H9 (cell line): ENCODE results near the gene SLC36A4. TPM values are rescaled to one million over a fixed set of nuclear protein-coding genes. Genes with fewer than 3 reads are reported as not detected.

Experiments
- DNase-seq: peaks from one replicate; pipeline ENCODE4 v3.0.0-alpha.2; 2017
- H2AFZ ChIP-seq: one replicate; pipeline ENCODE4 v1.6.1; 2013; ENCODE audit warnings: mild to moderate bottlenecking, low read length, control low read depth, moderate library complexity
- H2AK5ac ChIP-seq: 2 replicates; pipeline ENCODE4 v1.6.1; 2013; ENCODE audit warnings: low read length, control low read depth, mixed read lengths; ENCODE audit not compliant: insufficient read length
- H2BK120ac ChIP-seq: one replicate; pipeline ENCODE4 v1.6.1; 2013; ENCODE audit warnings: low read depth, mild to moderate bottlenecking, low read length, control low read depth, inconsistent platforms; ENCODE audit not compliant: poor library complexity, severe bottlenecking
- H2BK12ac ChIP-seq: 2 replicates; pipeline ENCODE4 v1.6.1; 2013; ENCODE audit warnings: low read length, control low read depth, mixed read lengths, low read depth; ENCODE audit not compliant: insufficient read length
- H2BK15ac ChIP-seq: 2 replicates; pipeline ENCODE4 v1.6.1; 2013; ENCODE audit warnings: low read depth, low read length, control low read depth
- H2BK20ac ChIP-seq: one replicate; pipeline ENCODE4 v1.6.1; 2013; ENCODE audit warnings: low read depth, mild to moderate bottlenecking, low read length, control low read depth, inconsistent platforms; ENCODE audit not compliant: poor library complexity, severe bottlenecking
- H2BK5ac ChIP-seq: 2 replicates; pipeline ENCODE4 v1.6.1; 2013; ENCODE audit warnings: low read length, control low read depth, mixed read lengths; ENCODE audit not compliant: insufficient read length
- H3K14ac ChIP-seq: 2 replicates; pipeline ENCODE4 v1.6.1; 2013; ENCODE audit warnings: low read length, control low read depth; ENCODE audit not compliant: insufficient read depth
- H3K18ac ChIP-seq: 2 replicates; pipeline ENCODE4 v1.6.1; 2013; ENCODE audit warnings: low read depth, mild to moderate bottlenecking, mixed read lengths, low read length, control low read depth; ENCODE audit not compliant: insufficient read length
- H3K23ac ChIP-seq: 2 replicates; pipeline ENCODE4 v1.6.1; 2013; ENCODE audit warnings: low read length, control low read depth, mixed read lengths, low read depth; ENCODE audit not compliant: insufficient read length
- H3K23me2 ChIP-seq: 2 replicates; pipeline ENCODE4 v1.6.1; 2013; ENCODE audit warnings: low read depth, mild to moderate bottlenecking, mixed read lengths, low read length, control low read depth; ENCODE audit not compliant: insufficient read length, poor library complexity, severe bottlenecking
- H3K27ac ChIP-seq: 2 replicates; pipeline ENCODE4 v1.5.1; 2013; ENCODE audit warnings: low read length, control low read depth, mixed read lengths, low read depth; ENCODE audit not compliant: insufficient read length
- H3K27me3 ChIP-seq: 2 replicates; pipeline ENCODE4 v1.6.1; 2013; ENCODE audit warnings: low read length, control low read depth, inconsistent platforms; ENCODE audit not compliant: insufficient read depth
- H3K4ac ChIP-seq: 2 replicates; pipeline ENCODE4 v1.6.1; 2013; ENCODE audit warnings: low read depth, mild to moderate bottlenecking, control low read depth, inconsistent platforms, low read length, moderate library complexity
- H3K4me1 ChIP-seq: 2 replicates; pipeline ENCODE4 v1.6.1; 2013; ENCODE audit warnings: low read length, control low read depth, inconsistent platforms; ENCODE audit not compliant: insufficient read depth
- H3K4me2 ChIP-seq: 2 replicates; pipeline ENCODE4 v1.6.1; 2013; ENCODE audit warnings: low read length, control low read depth, mixed read lengths; ENCODE audit not compliant: insufficient read length, insufficient read depth
- H3K56ac ChIP-seq: 2 replicates; pipeline ENCODE4 v1.6.1; 2013; ENCODE audit warnings: low read depth, mild to moderate bottlenecking, mixed read lengths, low read length, control low read depth; ENCODE audit not compliant: insufficient read length
- H3K79me1 ChIP-seq: 2 replicates; pipeline ENCODE4 v1.6.1; 2013; ENCODE audit warnings: low read depth, mild to moderate bottlenecking, moderate library complexity, low read length, control low read depth, inconsistent platforms; ENCODE audit not compliant: insufficient read depth, poor library complexity, severe bottlenecking
- H3K79me2 ChIP-seq: 2 replicates; pipeline ENCODE4 v1.6.1; 2013; ENCODE audit warnings: low read length, control low read depth, inconsistent platforms; ENCODE audit not compliant: insufficient read depth
- H3K9ac ChIP-seq: 2 replicates; pipeline ENCODE4 v1.6.1; 2013; ENCODE audit warnings: low read length, control low read depth, mixed read lengths; ENCODE audit not compliant: insufficient read length; ENCODE audit errors: extremely low read depth
- H3K9me3 ChIP-seq: one replicate; pipeline ENCODE4 v1.6.1; 2013; ENCODE audit warnings: low read depth, low read length, inconsistent platforms; ENCODE audit not compliant: control insufficient read depth
- H3T11ph ChIP-seq: one replicate; pipeline ENCODE4 v1.6.1; 2013; ENCODE audit warnings: mild to moderate bottlenecking, low read length, control low read depth, inconsistent platforms
- H4K20me1 ChIP-seq: one replicate; pipeline ENCODE4 v1.6.1; 2013; ENCODE audit not compliant: control insufficient read depth, insufficient read length, insufficient read depth
- H4K5ac ChIP-seq: 2 replicates; pipeline ENCODE4 v1.6.1; 2013; ENCODE audit warnings: low read depth, mild to moderate bottlenecking, mixed read lengths, low read length, control low read depth; ENCODE audit not compliant: insufficient read length
- H4K8ac ChIP-seq: replicated peaks from 2 replicates; pipeline ENCODE4 v1.6.1; 2013; ENCODE audit warnings: low read length, control low read depth, mixed read lengths, low read depth; ENCODE audit not compliant: insufficient read length
- H4K91ac ChIP-seq: 2 replicates; pipeline ENCODE4 v1.6.1; 2013; ENCODE audit warnings: low read depth, mild to moderate bottlenecking, moderate library complexity, mixed read lengths, low read length, control low read depth; ENCODE audit not compliant: insufficient read length
- H3K27ac Mint-ChIP-seq, 3 experiments: 2 replicates in 2 of 3; 3 replicates in 1 of 3; pipeline ENCODE4 v1.8.0; 2020 to 2021; ENCODE audit warnings: mixed read lengths in 3 of 3, mild to moderate bottlenecking in 1 of 3, moderate library complexity in 1 of 3
- H3K27me3 Mint-ChIP-seq: 2 replicates; pipeline ENCODE4 v1.8.0; 2021; ENCODE audit warnings: low read depth, mild to moderate bottlenecking, moderate library complexity, mixed read lengths
- H3K36me3 Mint-ChIP-seq, 3 experiments: 2 replicates in 2 of 3; 3 replicates in 1 of 3; pipeline ENCODE4 v1.8.0; 2020 to 2021; ENCODE audit warnings: low read depth in 3 of 3, mixed read lengths in 3 of 3; ENCODE audit not compliant: insufficient read depth in 1 of 3
- H3K4me1 Mint-ChIP-seq, 2 experiments: 2 replicates each; pipeline ENCODE4 v1.8.0; 2020; ENCODE audit warnings: mixed read lengths in 2 of 2
- H3K4me3 Mint-ChIP-seq, 2 experiments: 2 replicates in 1 of 2; 3 replicates in 1 of 2; pipeline ENCODE4 v1.8.0; 2020 to 2021; ENCODE audit warnings: mild to moderate bottlenecking in 2 of 2, mixed read lengths in 2 of 2, moderate library complexity in 1 of 2
- H3K9me3 Mint-ChIP-seq, 2 experiments: 2 replicates in 1 of 2; 3 replicates in 1 of 2; pipeline ENCODE4 v1.8.0; 2020; ENCODE audit warnings: mild to moderate bottlenecking in 2 of 2, mixed read lengths in 2 of 2, moderate library complexity in 1 of 2
- WGBS: extraction: QIAGEN DNeasy Blood & Tissue Kit; methylation state at CpG from one replicate; pipeline ENCODE4 v1.1.7; 2013; ENCODE audit warnings: missing lambda C conversion rate, low lambda C conversion rate, mixed read lengths; ENCODE audit not compliant: insufficient read length; ENCODE audit errors: extremely low coverage; 5-methylcytosine and 5-hydroxymethylcytosine counted together
- total RNA-seq: library from RNA; stranded (reverse); gene quantifications from 2 replicates; pipeline ENCODE4 v1.2.1, GENCODE V29; 2021
- TF ChIP-seq, protein P1 (sequence below): fragments of 200-600 bp; sonication (generic); conservative IDR thresholded peaks from 3 replicates; pipeline ENCODE4 v1.8.0; 2021; ENCODE audit warnings: antibody characterized with exemption, mild to moderate bottlenecking

SLC36A4 gene
- total RNA-seq, 1 experiment from 2014 or later, result 33.3 TPM

DNA sequence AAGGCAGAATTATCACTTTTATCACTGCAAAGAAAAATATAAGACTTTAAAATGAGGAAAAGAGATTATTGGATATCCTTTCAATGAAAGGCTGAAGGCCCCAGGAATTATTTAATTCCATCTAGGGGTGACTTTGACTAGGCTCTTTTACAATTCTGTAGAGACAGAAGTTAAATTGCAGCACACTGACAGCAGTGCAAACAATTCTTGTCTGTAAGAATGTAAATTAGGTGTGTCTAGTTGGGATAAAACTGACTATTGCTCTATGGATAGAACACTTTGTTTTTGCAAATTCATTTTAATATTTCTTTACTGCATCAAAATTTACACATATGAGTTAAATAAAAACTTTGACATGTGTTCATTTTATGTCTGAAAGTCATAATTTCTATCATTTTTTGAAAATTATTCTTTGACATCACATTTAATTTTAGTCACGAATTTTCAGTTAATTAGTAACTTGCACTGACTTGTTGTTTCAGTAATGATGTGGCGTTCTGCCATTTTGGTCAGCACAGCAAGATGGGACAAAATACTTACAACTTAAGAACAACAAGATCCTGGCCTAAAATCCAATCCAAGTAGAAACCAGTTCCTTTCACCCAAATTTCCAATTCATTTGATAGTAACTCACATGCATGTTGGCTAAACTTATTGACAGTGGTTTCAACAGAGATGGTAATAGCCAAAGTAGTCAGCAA lies 75.1 kb downstream of the SLC36A4 start:
- Histone ChIP-seq H3K27ac (no peak overlapping the region), H2BK120ac (no peak overlapping the region), H3K9ac (no peak overlapping the region), H3K18ac (no peak overlapping the region), H2BK5ac (no peak overlapping the region), H3T11ph (no peak overlapping the region), H4K5ac (no peak overlapping the region), H3K4me2 (no peak overlapping the region), H2BK15ac (no peak overlapping the region), H3K4me1 (peaks cover 2% of the 10 kb centered on the region; the same call in 1 of the 2 replicates), H3K23me2 (no peaks in the 10 kb centered on the region), H3K14ac (no peak overlapping the region), H2BK20ac (no peak overlapping the region), H3K79me2 (no peaks in the 10 kb centered on the region), H4K91ac (no peak overlapping the region), H2AK5ac (no peak overlapping the region), H3K27me3 (no peaks in the 10 kb centered on the region), H3K56ac (no peak overlapping the region), H2BK12ac (no peak overlapping the region), H3K23ac (no peak overlapping the region), H4K20me1 (no peaks in the 10 kb centered on the region), H4K8ac (no peak overlapping the region), H3K9me3 (no peaks in the 10 kb centered on the region), H3K79me1 (no peaks in the 10 kb centered on the region), H3K4ac (no peak overlapping the region), H2AFZ (no peak overlapping the region)
- peaks cover 5 to 27% (median 5%) of the 10 kb centered on the region in 3 experiments; a peak in 6 of 7 replicates for H3K36me3 Mint-ChIP-seq
- TF ChIP-seq, protein P1, sequence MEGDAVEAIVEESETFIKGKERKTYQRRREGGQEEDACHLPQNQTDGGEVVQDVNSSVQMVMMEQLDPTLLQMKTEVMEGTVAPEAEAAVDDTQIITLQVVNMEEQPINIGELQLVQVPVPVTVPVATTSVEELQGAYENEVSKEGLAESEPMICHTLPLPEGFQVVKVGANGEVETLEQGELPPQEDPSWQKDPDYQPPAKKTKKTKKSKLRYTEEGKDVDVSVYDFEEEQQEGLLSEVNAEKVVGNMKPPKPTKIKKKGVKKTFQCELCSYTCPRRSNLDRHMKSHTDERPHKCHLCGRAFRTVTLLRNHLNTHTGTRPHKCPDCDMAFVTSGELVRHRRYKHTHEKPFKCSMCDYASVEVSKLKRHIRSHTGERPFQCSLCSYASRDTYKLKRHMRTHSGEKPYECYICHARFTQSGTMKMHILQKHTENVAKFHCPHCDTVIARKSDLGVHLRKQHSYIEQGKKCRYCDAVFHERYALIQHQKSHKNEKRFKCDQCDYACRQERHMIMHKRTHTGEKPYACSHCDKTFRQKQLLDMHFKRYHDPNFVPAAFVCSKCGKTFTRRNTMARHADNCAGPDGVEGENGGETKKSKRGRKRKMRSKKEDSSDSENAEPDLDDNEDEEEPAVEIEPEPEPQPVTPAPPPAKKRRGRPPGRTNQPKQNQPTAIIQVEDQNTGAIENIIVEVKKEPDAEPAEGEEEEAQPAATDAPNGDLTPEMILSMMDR, result no peak
- H3K4me1 Mint-ChIP-seq, result peaks cover 19 to 22% of the 10 kb centered on the region in 2 experiments
- H3K27me3 Mint-ChIP-seq, result no peaks in the 10 kb centered on the region
- peaks cover 2 to 5% of the 10 kb centered on the region in 2 experiments for H3K9me3 Mint-ChIP-seq
- H3K27ac Mint-ChIP-seq, result no peak overlapping the region
- H3K4me3 Mint-ChIP-seq, result no peak overlapping the region
- no peak for DNase-seq
- WGBS, result no CpG with 5 or more reads among the region's 2 CpGs
